ENCODE measurements around the gene RILPL2.

Gene RILPL2

GRCh38 chr12:123393747-123394146 is 42.7 kb downstream of the RILPL2 start:
- H3K79me2 ChIP-seq: peaks cover 72% of the 10 kb centered on the region
- no peak overlapping the region for H2AFZ ChIP-seq
- H3K4me3 ChIP-seq (ENCODE audit: low read depth, low read length): no peak overlapping the region
- TF ChIP-seq, protein P1, sequence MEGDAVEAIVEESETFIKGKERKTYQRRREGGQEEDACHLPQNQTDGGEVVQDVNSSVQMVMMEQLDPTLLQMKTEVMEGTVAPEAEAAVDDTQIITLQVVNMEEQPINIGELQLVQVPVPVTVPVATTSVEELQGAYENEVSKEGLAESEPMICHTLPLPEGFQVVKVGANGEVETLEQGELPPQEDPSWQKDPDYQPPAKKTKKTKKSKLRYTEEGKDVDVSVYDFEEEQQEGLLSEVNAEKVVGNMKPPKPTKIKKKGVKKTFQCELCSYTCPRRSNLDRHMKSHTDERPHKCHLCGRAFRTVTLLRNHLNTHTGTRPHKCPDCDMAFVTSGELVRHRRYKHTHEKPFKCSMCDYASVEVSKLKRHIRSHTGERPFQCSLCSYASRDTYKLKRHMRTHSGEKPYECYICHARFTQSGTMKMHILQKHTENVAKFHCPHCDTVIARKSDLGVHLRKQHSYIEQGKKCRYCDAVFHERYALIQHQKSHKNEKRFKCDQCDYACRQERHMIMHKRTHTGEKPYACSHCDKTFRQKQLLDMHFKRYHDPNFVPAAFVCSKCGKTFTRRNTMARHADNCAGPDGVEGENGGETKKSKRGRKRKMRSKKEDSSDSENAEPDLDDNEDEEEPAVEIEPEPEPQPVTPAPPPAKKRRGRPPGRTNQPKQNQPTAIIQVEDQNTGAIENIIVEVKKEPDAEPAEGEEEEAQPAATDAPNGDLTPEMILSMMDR (IDR thresholded peaks at IDR 0.05): no peak
- no peak overlapping the region for H3K27ac ChIP-seq
- H3K27me3 ChIP-seq (ENCODE audit: control insufficient read depth, insufficient read depth, low read length): no peaks in the 10 kb centered on the region
- H3K4me1 ChIP-seq: peaks cover 5% of the 10 kb centered on the region
- no peaks in the 10 kb centered on the region for H3K9me3 ChIP-seq (ENCODE audit: control insufficient read depth, low read length)
- H3K4me2 ChIP-seq (ENCODE audit: low read length): no peak overlapping the region
- H3K9ac ChIP-seq: no peak overlapping the region
- H3K36me3 ChIP-seq (ENCODE audit: control insufficient read depth, insufficient read depth, low read length): no peaks in the 10 kb centered on the region

- TF ChIP-seq, protein P1 (IDR thresholded peaks at IDR 0.05): no peak
- H3K4me1 ChIP-seq: peaks cover 15% of the 10 kb centered on the region
- H3K27ac ChIP-seq: no peak overlapping the region
- H3K36me3 ChIP-seq (ENCODE audit: control insufficient read depth, insufficient read depth, low read length): no peaks in the 10 kb centered on the region
- H3K9ac ChIP-seq: no peak overlapping the region
- no peak overlapping the region for H3K4me2 ChIP-seq (ENCODE audit: low read length)
- H3K79me2 ChIP-seq: peaks cover 61% of the 10 kb centered on the region
- no peaks in the 10 kb centered on the region for H3K9me3 ChIP-seq (ENCODE audit: control insufficient read depth, low read length)
- H2AFZ ChIP-seq: no peak overlapping the region
- no peaks in the 10 kb centered on the region for H3K27me3 ChIP-seq (ENCODE audit: control insufficient read depth, insufficient read depth, low read length)
- no peak overlapping the region for H3K4me3 ChIP-seq (ENCODE audit: low read depth, low read length)
Observed at GRCh38 chr12:123391546-123392343, 44.7 kb downstream of the RILPL2 start.

DNA sequence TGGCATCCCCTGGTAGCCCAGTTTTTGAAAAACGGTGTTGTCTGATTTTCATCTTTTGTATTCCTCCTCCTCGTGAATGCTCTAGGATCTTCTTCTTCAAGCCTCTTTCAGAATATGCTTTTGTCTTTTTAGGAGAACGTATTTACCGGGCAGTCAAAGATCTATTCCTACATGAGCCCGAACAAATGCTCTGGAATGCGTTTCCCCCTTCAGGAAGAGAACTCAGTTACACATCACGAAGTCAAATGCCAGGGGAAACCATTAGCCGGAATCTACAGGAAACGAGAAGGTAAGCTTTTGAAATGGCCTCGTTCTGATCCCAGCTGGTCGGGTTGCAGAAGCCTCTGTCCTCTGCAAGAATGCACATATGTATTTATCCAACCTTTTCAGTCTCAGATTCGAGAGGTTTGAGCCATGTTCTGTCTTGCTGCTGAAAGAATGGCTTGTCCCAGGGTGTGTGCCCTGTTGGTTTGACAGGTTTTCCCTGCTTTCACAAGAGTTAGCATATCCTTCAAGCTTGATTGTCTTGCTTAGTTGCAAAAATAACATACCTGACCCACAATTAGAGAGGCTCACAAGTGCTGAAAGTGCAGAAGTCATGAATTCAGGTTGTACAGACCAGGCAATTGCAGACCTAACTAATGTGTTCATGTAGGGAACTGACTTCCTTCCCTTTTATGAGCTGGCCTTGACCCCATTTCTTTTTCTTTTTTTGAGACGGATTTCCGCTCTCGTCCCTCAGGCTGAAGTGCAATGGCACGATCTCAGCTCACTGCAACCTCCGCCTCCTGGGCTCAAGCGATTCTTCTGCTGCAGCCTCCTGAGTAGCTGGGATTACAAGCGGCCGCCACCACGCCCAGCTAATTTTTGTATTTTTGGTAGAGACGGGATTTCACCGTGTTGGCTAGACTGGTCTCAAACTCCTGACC is 45.7 kb downstream of the RILPL2 start:
- Histone ChIP-seq H3K79me2 (peaks cover 59% of the 10 kb centered on the region), H3K4me1 (peaks cover 15% of the 10 kb centered on the region), H3K4me2 (ENCODE audit: low read length) (peak overlapping the region; percentile 63), H3K27me3 (ENCODE audit: control insufficient read depth, insufficient read depth, low read length) (no peaks in the 10 kb centered on the region), H3K36me3 (ENCODE audit: control insufficient read depth, insufficient read depth, low read length) (no peaks in the 10 kb centered on the region), H3K4me3 (ENCODE audit: low read depth, low read length) (peak overlapping the region; percentile 56), H3K9me3 (ENCODE audit: control insufficient read depth, low read length) (no peaks in the 10 kb centered on the region), H3K27ac (peak overlapping the region; percentile 54), H2AFZ (no peak overlapping the region), H3K9ac (no peak overlapping the region)
- TF ChIP-seq, protein P1 (IDR thresholded peaks at IDR 0.05): no peak

DNA sequence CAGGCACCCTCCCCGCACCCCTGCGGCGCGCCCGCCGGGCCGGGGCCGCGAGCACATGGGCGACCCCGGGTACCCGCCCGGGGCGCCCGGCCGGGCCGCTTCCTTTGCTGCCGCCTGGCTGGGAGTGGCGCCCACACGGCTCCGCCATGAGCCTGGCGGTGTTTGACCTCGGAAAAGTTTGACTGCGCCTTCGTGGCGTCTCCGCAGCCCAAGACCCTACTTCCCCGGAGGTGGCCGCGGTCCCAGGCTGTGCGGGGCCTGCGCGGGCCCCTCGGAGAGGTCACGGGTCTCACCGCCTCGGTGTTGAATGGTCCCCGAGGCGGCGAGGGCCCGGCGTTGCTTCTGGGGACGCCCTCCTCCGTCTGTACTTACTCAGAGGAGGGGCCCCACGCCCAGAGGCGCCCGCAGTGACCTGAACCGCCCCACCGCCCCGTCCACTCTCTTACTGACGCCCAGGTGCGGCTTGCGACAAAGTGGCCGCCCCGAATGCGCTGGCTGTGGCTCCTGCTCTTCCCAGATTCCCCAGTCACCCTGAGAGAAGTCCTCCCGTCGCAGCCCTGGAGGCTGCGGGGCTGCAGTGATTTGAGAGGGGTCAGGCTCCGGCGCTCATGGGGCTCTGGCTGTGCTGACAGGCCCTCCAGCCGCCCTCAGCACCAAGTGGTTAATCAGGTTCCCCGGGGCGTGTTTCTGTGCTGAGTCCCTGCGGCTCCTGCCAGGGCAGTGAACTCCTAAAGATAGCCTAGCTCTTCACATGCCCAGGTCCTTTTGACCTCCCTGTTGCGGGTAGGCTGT is 46.7 kb downstream of the RILPL2 start:
- peak overlapping the region; percentile 56 for H3K4me3 ChIP-seq (ENCODE audit: low read depth, low read length)
- peaks cover 18% of the 10 kb centered on the region for H3K4me1 ChIP-seq
- no peaks in the 10 kb centered on the region for H3K9me3 ChIP-seq (ENCODE audit: control insufficient read depth, low read length)
- H3K36me3 ChIP-seq (ENCODE audit: control insufficient read depth, insufficient read depth, low read length): no peaks in the 10 kb centered on the region
- H3K27me3 ChIP-seq (ENCODE audit: control insufficient read depth, insufficient read depth, low read length): no peaks in the 10 kb centered on the region
- peaks cover 56% of the 10 kb centered on the region for H3K79me2 ChIP-seq
- no peak overlapping the region for H3K9ac ChIP-seq
- peak overlapping the region; percentile 63 for H3K4me2 ChIP-seq (ENCODE audit: low read length)
- H2AFZ ChIP-seq: peak overlapping the region; percentile 72
- TF ChIP-seq, protein P1 (IDR thresholded peaks at IDR 0.05): no peak
- peak overlapping the region; percentile 54 for H3K27ac ChIP-seq
